NCI-H345 (cell line): Measurements from ENCODE around the gene NRXN3.

Source experiments
- DNase-seq: peaks from one replicate; lab custom pipeline; 2025; lab: John Stamatoyannopoulos, UW

NRXN3 gene

GRCh38 chr14:79528828-79529416 is 1358.7 kb downstream of the NRXN3 start:
- no peak for DNase-seq

- DNase-seq, result no peak
These were observed 1360.4 kb downstream of the NRXN3 start for GRCh38 chr14:79530555-79530954.

GRCh38 chr14:79534703-79535353 is 1364.7 kb downstream of the NRXN3 start:
- DNase-seq, result no peak

DNA sequence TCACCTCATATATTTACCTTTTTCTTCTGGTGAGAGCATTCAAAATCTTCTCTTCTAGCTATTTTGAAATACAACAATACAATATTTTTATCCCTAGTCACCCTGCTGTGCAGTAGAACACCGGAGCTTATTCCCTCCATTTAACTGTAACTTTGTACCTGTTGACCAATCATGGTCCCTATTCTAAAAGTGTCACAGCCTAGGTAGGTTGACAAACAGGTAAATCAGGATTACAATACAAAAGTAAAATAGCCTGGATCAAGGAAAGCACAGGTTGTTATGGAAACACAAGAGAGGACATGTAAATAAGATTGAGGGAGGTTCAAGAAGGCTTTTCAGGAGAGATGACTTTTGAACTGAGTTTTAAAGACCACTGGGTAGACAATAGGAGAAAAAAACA is 1370.2 kb downstream of the NRXN3 start:
- DNase-seq, result no peak

GRCh38 chr14:79542121-79542520 is 1371.9 kb downstream of the NRXN3 start:
- DNase-seq, result no peak

- no peak for DNase-seq
These were observed 1373.2 kb downstream of the NRXN3 start for GRCh38 chr14:79543348-79543747.

DNA sequence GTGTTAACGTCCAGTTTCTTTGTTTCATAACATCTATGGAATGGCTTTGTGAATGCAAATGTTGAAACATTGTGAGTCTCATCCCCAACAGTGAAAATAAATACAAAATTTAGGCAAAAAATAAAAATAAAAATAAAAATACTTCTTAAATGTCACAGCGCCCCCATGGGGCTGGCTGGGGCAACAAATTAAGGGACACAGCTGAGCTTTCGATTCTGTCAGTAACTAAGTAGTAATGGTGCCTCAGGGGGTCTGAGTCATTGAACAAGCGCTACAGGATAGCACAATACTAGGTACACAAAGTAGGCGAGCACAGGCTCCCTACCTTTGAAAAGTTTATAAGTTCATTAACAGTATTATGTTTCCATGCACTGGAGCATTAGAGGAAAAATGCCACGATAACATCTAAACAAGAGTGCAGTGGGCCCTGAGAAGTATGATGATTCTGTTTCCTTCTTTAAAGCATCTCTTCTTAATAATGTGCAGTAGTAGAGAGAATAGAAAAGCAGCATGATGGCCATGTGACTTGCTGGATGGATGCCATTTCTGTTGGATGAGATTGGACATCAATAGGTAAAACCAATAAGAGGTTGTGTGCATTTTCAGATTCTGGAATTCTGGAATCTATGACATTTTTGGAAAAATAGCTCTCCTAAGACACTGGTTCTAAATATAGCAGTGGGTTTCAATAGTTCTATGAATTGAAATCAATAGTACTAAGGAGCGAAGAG is 1374.0 kb downstream of the NRXN3 start:
- DNase-seq, result no peak

GRCh38 chr14:79544698-79545070 is 1374.5 kb downstream of the NRXN3 start:
- no peak for DNase-seq

DNA sequence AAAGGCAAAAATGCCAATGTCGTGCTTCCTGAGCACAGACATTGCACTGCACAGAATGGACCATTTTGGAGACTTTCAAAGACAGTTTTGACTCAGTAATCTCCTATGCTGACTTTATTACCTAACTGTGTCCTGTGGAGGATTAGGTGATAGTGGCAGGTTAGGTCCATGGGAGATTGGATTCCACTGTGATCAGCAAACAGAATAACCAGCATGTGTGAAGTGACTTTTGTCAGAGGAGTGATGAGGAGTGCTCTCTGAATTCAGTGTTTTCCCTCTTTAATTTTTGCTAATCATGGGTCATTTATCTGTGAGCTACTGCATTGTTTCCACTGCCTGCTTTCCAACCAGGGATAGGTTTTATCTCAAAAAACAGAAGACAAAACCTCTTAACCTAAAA is 1378.7 kb downstream of the NRXN3 start:
- DNase-seq, result no peak

DNA sequence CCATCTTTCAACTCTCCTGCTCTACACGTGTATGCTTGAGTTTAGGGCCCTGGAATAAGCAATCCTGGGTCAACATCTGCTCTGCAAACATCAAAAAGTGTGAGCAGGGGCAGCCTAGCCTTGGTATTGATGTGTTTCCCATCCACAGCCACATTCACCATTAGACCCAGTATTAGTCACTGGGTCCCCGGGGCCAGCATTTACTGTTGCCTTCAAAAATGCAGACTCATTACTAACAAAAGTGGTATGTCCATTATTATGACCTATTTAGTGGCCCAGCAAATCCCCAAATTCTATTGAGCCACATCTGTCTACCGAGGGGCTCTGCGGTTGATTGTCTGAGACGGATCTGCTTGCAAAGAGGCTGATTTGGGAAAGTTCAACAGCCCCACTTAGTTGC is 1379.3 kb downstream of the NRXN3 start:
- DNase-seq, result no peak

GRCh38 chr14:79551523-79551922 is 1381.3 kb downstream of the NRXN3 start:
- peak; percentile 74 for DNase-seq

- no peak for DNase-seq
These were observed 1382.6 kb downstream of the NRXN3 start for GRCh38 chr14:79552778-79553177.

DNA sequence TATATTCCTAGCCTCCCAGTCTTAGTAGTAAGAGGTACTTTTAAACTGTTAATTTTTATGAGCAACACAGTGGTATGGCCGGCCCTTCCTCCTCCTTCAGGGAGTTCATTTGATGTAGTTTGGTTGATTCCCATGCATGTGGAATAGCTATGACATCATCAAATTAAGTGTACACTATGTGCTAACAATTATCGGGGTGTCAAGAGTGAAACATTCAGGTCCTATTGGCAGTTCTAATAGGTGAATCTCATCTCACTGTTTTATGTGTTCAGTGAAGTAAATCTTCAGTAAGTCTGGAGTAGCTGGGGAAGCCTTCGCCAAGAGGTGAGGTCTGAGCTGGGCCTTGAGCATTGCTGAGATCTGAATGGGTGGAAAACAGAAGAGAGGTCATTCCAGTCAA is 1384.6 kb downstream of the NRXN3 start:
- no peak for DNase-seq

- DNase-seq, result no peak
These were observed 1385.3 kb downstream of the NRXN3 start for GRCh38 chr14:79555429-79555828.

DNA sequence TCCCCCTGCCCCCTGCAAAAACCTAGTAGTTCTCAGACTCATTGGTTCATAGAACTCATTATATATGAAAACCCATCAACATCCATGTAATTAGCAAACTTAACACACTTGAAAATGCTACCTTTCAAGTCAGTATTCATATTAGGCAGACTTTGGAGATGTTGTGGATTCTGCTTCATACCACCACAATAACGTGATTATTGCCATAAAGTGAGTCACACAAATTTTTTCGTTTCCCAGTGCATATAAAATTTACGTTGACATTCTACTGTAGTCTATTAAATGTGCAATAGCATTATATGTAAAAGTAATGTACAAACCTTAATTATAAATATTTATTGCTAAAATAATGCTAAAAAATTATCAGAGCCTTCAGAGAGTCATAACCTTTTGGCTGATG is 1387.1 kb downstream of the NRXN3 start:
- no peak for DNase-seq

DNA sequence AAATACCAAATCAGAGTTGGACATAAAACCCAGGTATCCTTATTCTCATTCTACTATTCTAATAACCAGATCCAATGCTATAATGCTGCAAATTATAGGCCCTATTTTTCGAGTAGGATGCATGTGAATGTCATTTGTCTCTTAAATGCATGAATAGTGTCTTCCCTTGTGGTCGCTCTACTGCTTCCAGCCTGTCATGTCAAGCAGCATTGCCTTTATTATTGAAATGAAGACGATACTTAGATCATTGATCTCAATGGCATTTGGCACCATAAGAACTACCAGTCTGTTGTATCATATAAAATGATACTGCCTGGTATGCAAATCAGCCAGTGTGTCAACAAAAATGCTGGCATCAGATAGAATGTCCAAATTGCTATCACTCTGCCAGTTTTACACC is 1392.0 kb downstream of the NRXN3 start:
- no peak for DNase-seq

- no peak for DNase-seq
These were observed 1394.2 kb downstream of the NRXN3 start for GRCh38 chr14:79564371-79564770.

DNA sequence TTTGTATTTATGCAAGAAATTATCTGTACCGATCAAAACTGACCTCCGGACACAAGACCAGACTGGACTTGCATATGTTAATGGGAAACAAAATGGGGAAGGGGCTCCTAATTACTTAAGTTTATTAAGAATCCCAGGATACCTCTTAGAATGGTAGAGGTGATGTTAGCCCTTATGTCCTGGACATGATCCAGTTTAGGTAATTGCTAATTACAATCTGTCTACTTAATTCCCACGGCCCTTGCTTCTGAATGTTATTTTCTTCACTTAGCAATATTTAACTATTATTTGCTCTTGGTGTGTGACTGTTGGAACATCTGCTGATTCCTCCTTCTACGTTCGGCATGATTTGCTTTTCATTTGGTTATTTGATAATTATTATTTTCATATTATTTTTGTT is 1397.1 kb downstream of the NRXN3 start:
- DNase-seq, result no peak

GRCh38 chr14:79568594-79568993 is 1398.4 kb downstream of the NRXN3 start:
- no peak for DNase-seq

GRCh38 chr14:79569072-79569471 is 1398.9 kb downstream of the NRXN3 start:
- no peak for DNase-seq

DNA sequence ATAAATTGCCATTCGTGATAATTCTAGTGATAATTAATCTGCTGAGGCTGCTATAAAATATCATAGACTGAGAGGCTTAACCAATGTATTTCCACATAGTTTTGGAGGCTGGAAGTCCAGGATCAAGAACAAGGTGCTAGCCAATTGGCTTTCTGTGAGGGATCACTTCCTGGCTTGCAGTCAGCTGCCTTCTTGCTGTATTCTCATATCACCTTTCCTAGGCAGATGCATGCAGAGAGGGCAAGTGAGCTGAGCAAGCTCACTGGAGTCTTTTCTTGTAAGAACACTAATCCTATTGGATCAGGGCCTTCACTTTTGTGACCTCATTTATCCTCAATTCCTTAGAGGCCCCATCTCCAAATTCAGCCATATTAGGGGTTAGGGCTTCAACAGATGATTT is 1400.5 kb downstream of the NRXN3 start:
- no peak for DNase-seq

DNA sequence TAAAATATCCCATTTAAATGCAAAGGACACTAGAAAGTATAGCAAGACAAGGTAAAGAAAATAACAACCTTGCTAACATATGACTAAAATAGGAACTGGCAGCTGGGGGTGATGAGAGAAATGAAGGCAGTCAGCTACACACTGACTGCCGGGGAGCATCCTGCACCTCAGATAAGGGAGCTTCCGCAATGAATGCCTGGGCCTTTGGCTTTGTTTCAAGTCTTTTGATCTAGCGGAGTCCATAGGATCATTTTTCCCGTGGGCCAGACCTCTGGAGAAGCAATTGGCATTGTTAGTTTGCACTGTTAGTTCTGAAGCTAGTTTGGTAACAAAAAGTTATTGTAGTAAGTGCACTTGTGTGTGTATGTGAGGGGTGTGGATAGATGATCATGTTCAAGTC is 1401.2 kb downstream of the NRXN3 start:
- peak; percentile 8 for DNase-seq

- no peak for DNase-seq
These were observed 1403.3 kb downstream of the NRXN3 start for GRCh38 chr14:79573486-79573885.

DNA sequence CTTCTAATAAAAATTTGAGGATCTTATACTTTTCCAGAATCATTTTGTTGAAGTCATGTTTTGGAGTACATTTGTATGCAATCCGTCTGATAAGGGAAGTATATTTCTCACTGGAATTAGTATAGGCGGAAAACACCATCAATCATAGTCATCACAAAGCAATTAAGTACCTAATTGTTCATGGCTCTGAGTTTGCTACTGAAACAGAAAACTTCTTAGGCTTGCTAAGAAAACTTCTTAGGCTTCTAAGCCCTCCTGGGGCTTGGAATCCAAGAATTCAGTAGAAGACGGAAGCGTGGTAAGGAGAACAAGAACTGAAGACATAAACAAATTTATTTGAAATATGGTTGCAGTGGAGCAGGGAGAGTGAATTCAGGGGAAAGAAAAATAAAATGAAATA is 1404.9 kb downstream of the NRXN3 start:
- no peak for DNase-seq
